Hepatocyte (in vitro differentiated cells): ENCODE results near the gene TMPO. TPM values are rescaled to one million over a fixed set of nuclear protein-coding genes. Genes with fewer than 3 reads are reported as not detected.

ENCODE experiments used
- DNase-seq: peaks from one replicate; pipeline ENCODE4 v3.0.0-alpha.2; 2016; ENCODE audit warnings: low spot score
- H2AFZ ChIP-seq: fragments of 200-600 bp; sonication (generic); 2 replicates; pipeline ENCODE4 v1.6.0; 2016; ENCODE audit warnings: antibody characterized with exemption, mild to moderate bottlenecking
- H3K27ac ChIP-seq: fragments of 200-600 bp; sonication (generic); 2 replicates; pipeline ENCODE4 v1.5.1; 2016; ENCODE audit warnings: mild to moderate bottlenecking
- H3K27me3 ChIP-seq: fragments of 200-600 bp; sonication (generic); 2 replicates; pipeline ENCODE4 v1.6.1; 2016
- H3K36me3 ChIP-seq: fragments of 200-600 bp; sonication (generic); replicated peaks from 2 replicates; pipeline ENCODE4 v1.5.1; 2016; ENCODE audit warnings: low read depth; ENCODE audit not compliant: insufficient read depth
- H3K4me1 ChIP-seq: fragments of 200-600 bp; sonication (generic); 2 replicates; pipeline ENCODE4 v1.5.1; 2016; ENCODE audit warnings: mild to moderate bottlenecking, moderate library complexity; ENCODE audit not compliant: insufficient read depth
- H3K4me2 ChIP-seq: fragments of 200-600 bp; sonication (generic); 2 replicates; pipeline ENCODE4 v1.6.0; 2016
- H3K4me3 ChIP-seq: fragments of 200-600 bp; sonication (generic); 2 replicates; pipeline ENCODE4 v1.5.1; 2016; ENCODE audit warnings: mild to moderate bottlenecking
- H3K79me2 ChIP-seq: fragments of 200-600 bp; sonication (generic); 2 replicates; pipeline ENCODE4 v1.6.0; 2017; ENCODE audit warnings: mild to moderate bottlenecking
- H3K9me2 ChIP-seq: fragments of 200-600 bp; sonication (generic); replicated peaks from 2 replicates; pipeline ENCODE4 v1.6.0; 2017; ENCODE audit warnings: mild to moderate bottlenecking; ENCODE audit not compliant: insufficient read depth
- H3K9me3 ChIP-seq: fragments of 200-600 bp; sonication (generic); 2 replicates; pipeline ENCODE4 v1.5.1; 2016; ENCODE audit warnings: low read depth, mild to moderate bottlenecking
- H4K20me1 ChIP-seq: fragments of 200-600 bp; sonication (generic); 2 replicates; pipeline ENCODE4 v1.6.0; 2016; ENCODE audit warnings: mild to moderate bottlenecking; ENCODE audit not compliant: insufficient read depth, poor library complexity, severe bottlenecking
- EZH2 ChIP-seq: fragments of 200-600 bp; sonication (generic); IDR thresholded peaks from 2 replicates; pipeline ENCODE4 v1.6.1; 2016; ENCODE audit warnings: antibody characterized with exemption, mild to moderate bottlenecking, borderline replicate concordance
- EZH2phosphoT487 ChIP-seq: fragments of 200-600 bp; sonication (generic); IDR thresholded peaks from one replicate; pipeline ENCODE4 v1.6.1; 2018; ENCODE audit warnings: antibody characterized with exemption, mild to moderate bottlenecking, low read depth, moderate library complexity; ENCODE audit not compliant: unreplicated experiment, severe bottlenecking
- WGBS: methylation state at CpG from one replicate; pipeline ENCODE4 v1.1.6; 2016; ENCODE audit warnings: low lambda C conversion rate; ENCODE audit errors: missing lambda C conversion rate; 5-methylcytosine and 5-hydroxymethylcytosine counted together
- polyA plus RNA-seq: library from polyadenylated mRNA; unstranded; fragments of >200 nt; fragmentation: Nextera tagmentation; extraction: Ambion mirVana; gene quantifications from 2 replicates; pipeline ENCODE4 v1.2.1, GENCODE V29; 2016
- total RNA-seq: library from RNA; depleted of rRNA; stranded (reverse); fragments of >200 nt; gene quantifications from 2 replicates; pipeline ENCODE4 v1.2.3, GENCODE V29; 2014
- TF ChIP-seq, protein P1 (sequence below): fragments of 200-600 bp; sonication (generic); IDR thresholded peaks from 2 replicates; pipeline ENCODE4 v1.5.1; 2016; ENCODE audit warnings: antibody characterized with exemption, mild to moderate bottlenecking; ENCODE audit not compliant: poor library complexity

TMPO gene, protein sequence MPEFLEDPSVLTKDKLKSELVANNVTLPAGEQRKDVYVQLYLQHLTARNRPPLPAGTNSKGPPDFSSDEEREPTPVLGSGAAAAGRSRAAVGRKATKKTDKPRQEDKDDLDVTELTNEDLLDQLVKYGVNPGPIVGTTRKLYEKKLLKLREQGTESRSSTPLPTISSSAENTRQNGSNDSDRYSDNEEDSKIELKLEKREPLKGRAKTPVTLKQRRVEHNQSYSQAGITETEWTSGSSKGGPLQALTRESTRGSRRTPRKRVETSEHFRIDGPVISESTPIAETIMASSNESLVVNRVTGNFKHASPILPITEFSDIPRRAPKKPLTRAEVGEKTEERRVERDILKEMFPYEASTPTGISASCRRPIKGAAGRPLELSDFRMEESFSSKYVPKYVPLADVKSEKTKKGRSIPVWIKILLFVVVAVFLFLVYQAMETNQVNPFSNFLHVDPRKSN
- total RNA-seq (112 and 115 TPM in 2 replicates), polyA plus RNA-seq (22.4 and 28.1 TPM in 2 replicates)

DNA sequence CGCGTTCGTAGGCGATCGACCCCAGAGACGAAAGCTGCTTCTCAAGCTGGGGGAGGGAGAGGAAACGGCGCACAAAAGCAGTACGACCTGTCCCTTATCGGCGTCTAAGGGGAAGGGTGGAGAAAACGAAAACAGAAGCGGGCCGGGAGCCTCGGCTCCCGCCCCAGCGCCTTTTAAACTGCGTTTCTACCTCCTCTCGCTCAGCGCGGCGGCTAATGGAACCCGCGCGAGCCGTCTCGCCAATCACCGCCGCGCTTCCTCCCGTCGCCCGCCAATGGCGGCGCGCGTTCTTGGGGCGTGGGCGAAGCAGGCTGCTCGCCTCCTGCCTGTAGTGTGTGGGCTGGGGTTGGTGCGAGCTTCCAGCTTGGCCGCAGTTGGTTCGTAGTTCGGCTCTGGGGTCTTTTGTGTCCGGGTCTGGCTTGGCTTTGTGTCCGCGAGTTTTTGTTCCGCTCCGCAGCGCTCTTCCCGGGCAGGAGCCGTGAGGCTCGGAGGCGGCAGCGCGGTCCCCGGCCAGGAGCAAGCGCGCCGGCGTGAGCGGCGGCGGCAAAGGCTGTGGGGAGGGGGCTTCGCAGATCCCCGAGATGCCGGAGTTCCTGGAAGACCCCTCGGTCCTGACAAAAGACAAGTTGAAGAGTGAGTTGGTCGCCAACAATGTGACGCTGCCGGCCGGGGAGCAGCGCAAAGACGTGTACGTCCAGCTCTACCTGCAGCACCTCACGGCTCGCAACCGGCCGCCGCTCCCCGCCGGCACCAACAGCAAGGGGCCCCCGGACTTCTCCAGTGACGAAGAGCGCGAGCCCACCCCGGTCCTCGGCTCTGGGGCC lies at the start of gene TMPO:
TMPO (plus strand) TSS at position 304 of the 824 bp plus-strand sequence; CDS start at position 582, 278 bp downstream.
- peaks cover 11% of the 10 kb centered on the region for H3K4me1 ChIP-seq
- peak within 1 kb of the TSS; percentile 98 for H2AFZ ChIP-seq
- H4K20me1 ChIP-seq = peaks cover 24% of the 10 kb centered on the region
- WGBS = under 1% methylated on average over 79 of the region's 88 CpGs
- no peaks in the 10 kb centered on the region for H3K9me2 ChIP-seq
- H3K9me3 ChIP-seq = no peaks in the 10 kb centered on the region
- H3K27me3 ChIP-seq = no peaks in the 10 kb centered on the region
- H3K79me2 ChIP-seq = peaks cover 70% of the 10 kb centered on the region
- peak within 1 kb of the TSS; percentile 91 for H3K4me2 ChIP-seq
- TF ChIP-seq EZH2 = no peak
- TF ChIP-seq, protein P1, sequence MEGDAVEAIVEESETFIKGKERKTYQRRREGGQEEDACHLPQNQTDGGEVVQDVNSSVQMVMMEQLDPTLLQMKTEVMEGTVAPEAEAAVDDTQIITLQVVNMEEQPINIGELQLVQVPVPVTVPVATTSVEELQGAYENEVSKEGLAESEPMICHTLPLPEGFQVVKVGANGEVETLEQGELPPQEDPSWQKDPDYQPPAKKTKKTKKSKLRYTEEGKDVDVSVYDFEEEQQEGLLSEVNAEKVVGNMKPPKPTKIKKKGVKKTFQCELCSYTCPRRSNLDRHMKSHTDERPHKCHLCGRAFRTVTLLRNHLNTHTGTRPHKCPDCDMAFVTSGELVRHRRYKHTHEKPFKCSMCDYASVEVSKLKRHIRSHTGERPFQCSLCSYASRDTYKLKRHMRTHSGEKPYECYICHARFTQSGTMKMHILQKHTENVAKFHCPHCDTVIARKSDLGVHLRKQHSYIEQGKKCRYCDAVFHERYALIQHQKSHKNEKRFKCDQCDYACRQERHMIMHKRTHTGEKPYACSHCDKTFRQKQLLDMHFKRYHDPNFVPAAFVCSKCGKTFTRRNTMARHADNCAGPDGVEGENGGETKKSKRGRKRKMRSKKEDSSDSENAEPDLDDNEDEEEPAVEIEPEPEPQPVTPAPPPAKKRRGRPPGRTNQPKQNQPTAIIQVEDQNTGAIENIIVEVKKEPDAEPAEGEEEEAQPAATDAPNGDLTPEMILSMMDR = no peak
- TF ChIP-seq EZH2phosphoT487 = no peak
- DNase-seq = peak; percentile 96
- H3K27ac ChIP-seq = peak within 1 kb of the TSS; percentile 99
- no peaks in the 10 kb centered on the region for H3K36me3 ChIP-seq
- peak within 1 kb of the TSS; percentile 99 for H3K4me3 ChIP-seq

DNA sequence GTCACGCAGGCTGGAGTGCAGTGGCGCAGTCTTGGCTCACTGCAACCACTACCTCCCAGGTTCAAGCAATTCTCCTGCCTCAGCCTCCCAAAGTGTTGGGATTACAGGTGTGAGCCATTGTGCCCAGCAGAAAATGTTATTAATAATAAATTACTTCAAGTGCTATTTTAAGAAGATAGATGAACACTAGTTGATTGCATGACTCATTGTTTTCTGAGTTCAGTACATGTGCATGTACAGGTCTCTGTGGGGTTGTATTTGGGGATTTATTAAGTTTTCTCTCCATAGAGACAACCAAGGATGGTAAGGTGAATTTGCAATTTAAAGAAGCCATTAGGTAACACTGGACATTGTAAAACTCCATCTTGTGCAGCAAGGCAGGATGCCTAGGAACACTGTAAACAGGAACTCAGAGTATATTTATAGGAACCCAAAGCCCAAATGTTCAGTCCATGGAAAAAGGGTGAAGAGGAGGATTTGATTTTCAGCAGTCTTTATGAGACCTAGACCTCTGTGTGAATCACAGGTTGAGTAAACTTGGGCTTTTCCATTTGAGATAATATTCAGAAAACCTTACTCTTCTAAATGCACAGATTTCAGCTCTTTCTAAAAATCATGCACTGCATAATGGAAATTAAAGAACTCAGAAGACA lies 49.3 kb upstream of the TMPO start:
- Histone ChIP-seq H3K27ac (no peak overlapping the region), H3K9me3 (no peaks in the 10 kb centered on the region), H3K4me1 (no peaks in the 10 kb centered on the region), H3K27me3 (no peaks in the 10 kb centered on the region), H3K9me2 (no peaks in the 10 kb centered on the region), H3K4me2 (no peak overlapping the region), H3K4me3 (no peak overlapping the region), H4K20me1 (no peaks in the 10 kb centered on the region), H2AFZ (no peak overlapping the region), H3K79me2 (no peaks in the 10 kb centered on the region), H3K36me3 (no peaks in the 10 kb centered on the region)
- TF ChIP-seq, protein P1 = no peak
- TF ChIP-seq EZH2phosphoT487 (no peak), EZH2 (no peak)
- 98% methylated on average over 2 of the region's 2 CpGs for WGBS
- no peak for DNase-seq

DNA sequence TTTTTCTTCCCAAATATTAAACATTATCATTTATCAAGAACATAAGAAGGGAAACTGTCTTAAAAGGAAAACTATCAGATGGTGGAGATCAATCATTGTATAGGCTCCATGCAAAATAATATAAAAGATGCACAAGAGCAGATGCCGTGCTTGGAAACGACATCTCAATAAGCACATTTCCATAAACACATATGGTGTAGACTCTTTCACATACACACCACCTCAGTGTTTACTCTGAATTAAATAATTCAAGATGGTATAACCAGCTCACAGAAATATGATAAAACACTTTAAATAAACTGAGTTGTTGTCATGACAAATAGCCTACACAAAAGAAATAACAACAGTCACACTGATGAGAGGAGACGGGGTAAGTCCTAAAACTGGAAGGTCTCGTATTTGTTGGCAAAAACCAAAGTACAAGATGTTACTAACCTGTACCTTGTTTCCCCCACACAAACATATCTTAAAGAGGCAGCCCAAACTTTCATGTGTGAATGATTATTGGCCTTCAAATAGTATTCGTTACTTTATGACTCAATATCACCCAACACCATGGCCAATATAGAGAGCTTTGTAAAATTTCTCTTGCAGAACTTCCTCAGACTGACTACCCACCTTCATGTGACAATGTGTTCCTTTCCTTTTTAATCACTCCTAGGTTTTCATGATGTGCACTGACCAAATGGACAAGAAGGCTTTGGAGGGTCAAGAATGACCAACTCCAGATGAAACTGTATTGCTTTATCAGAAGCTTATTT lies 48.6 kb upstream of the TMPO start:
- H3K4me3 ChIP-seq = no peak overlapping the region
- no peaks in the 10 kb centered on the region for H4K20me1 ChIP-seq
- WGBS = 89% methylated on average over 5 of the region's 5 CpGs
- no peaks in the 10 kb centered on the region for H3K27me3 ChIP-seq
- H3K4me2 ChIP-seq = no peak overlapping the region
- TF ChIP-seq, protein P1 = no peak
- TF ChIP-seq EZH2phosphoT487 = no peak
- TF ChIP-seq EZH2 = no peak
- no peak overlapping the region for H3K27ac ChIP-seq
- no peaks in the 10 kb centered on the region for H3K4me1 ChIP-seq
- no peaks in the 10 kb centered on the region for H3K9me3 ChIP-seq
- no peak overlapping the region for H2AFZ ChIP-seq
- H3K9me2 ChIP-seq = no peaks in the 10 kb centered on the region
- no peak for DNase-seq
- H3K36me3 ChIP-seq = no peaks in the 10 kb centered on the region
- no peaks in the 10 kb centered on the region for H3K79me2 ChIP-seq
